HAP-1 (cell line): ENCODE measurements around the gene LILRA1.
"Not testable (repeated sequence)": the region's sequence is repeated elsewhere in the genome, so short reads cannot be mapped to it uniquely, and the experiment has no call there.

Experiments used
- DNase-seq, 2 experiments: peaks; one replicate each; pipeline ENCODE4 v3.0.0-alpha.2; 2016 to 2020; ENCODE audit warnings: low spot score in 2 of 2
- H3K27me3 ChIP-seq: fragments of 250-450 bp; sonication (Bioruptor Pico); 2 replicates; pipeline ENCODE4 v1.5.1; 2020; ENCODE audit warnings: low read depth, mild to moderate bottlenecking, moderate library complexity
- H3K36me3 ChIP-seq: fragments of 250-450 bp; sonication (Bioruptor Pico); replicated peaks from 2 replicates; pipeline ENCODE4 v1.5.1; 2020; ENCODE audit warnings: mild to moderate bottlenecking
- H3K4me1 ChIP-seq: fragments of 250-450 bp; sonication (Bioruptor Pico); 2 replicates; pipeline ENCODE4 v1.5.1; 2020; ENCODE audit warnings: mild to moderate bottlenecking
- H3K4me3 ChIP-seq: fragments of 250-450 bp; sonication (Bioruptor Pico); 2 replicates; pipeline ENCODE4 v1.5.1; 2020; ENCODE audit warnings: mild to moderate bottlenecking, moderate library complexity
- H3K9me3 ChIP-seq: fragments of 250-450 bp; sonication (Bioruptor Pico); 2 replicates; pipeline ENCODE4 v1.5.1; 2020; ENCODE audit warnings: mild to moderate bottlenecking, moderate library complexity
- in situ Hi-C: fragments of 300-500 bp; cut with MboI; formaldehyde crosslinking; loops from 3 replicates; pipeline ENCODE4 v1.14.3; 2020; ENCODE audit warnings: low sequenced_read_pairs, inconsistent platforms, mixed read lengths

Gene LILRA1

GRCh38 chr19:54595680-54596436 lies 2.4 kb downstream of the LILRA1 start:
- H3K9me3 ChIP-seq, H3K27me3 ChIP-seq, H3K4me1 ChIP-seq, H3K36me3 ChIP-seq, in situ Hi-C loops, H3K4me3 ChIP-seq, DNase-seq: not testable (repeated sequence)

- in situ Hi-C loops = no loop called here
- DNase-seq = no peak
- Histone ChIP-seq H3K36me3 (no peaks in the 10 kb centered on the region), H3K4me3 (no peak overlapping the region), H3K27me3 (no peaks in the 10 kb centered on the region), H3K4me1 (no peaks in the 10 kb centered on the region), H3K9me3 (no peaks in the 10 kb centered on the region)
Observed at GRCh38 chr19:54600212-54600611, 6.8 kb downstream of the LILRA1 start.

DNA sequence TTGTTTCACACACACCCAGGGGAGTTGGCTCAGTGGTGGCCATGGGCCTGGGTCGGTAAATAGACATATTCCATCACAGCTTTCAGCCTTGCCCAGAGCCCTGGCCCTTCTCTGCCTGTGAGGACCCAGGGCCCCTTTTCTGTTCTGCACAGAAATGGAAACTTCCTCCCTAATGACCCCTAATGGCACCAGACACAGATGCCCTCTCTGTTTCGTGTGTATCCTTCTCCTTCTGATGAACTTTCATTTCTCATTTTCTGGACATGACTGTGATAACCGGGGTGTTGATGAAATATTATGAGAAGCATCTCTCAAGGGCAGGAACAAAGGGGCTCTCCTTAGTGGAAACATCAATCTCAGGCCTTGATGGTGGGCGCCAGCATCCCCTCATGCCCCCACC lies 12.8 kb downstream of the LILRA1 start:
- Histone ChIP-seq H3K4me1 (no peaks in the 10 kb centered on the region), H3K36me3 (no peaks in the 10 kb centered on the region), H3K4me3 (no peak overlapping the region), H3K9me3 (no peaks in the 10 kb centered on the region), H3K27me3 (no peaks in the 10 kb centered on the region)
- in situ Hi-C loops = no loop called here
- DNase-seq = no peak

DNA sequence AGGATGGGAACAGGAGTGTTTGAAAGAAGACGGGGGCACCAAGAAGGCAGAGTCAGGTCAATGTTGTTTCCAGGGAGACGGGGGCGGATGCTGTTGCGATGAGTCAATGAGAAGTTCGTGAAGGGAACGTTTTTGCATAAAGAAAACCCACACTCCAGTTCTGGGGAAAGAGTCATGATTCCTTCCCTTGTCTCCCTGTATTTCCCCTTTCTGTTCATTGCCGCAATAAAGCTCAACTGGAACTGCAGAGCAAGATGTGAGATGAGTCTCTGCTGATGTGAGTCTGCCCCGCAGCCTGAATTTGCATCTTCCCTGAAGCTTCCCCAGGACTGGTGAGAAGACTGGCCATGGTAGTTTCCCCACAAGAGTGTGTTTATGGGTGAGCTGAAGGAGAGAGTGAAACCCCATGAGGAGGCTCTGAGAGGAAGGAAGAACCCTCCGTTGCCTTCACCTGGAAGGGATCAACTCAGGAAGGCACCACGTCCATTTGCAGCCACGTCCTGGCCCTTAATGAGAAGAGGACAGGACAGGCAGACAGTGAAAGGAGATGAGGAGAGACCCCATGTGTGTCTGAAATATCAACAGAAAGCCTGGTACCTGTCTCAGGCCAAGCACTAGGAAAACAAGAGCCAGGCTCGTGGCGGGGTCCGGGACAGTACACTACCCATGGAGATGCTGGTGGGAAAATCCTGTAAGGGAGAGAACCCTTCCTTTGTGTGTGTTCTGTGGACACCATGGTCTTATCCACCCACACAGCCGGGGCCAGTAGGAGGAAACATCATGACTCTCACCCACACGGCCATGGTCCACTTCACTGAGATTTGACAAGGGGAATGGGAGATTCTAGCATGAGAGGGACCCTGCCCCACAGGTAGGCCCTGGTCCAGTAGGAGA lies 13.7 kb downstream of the LILRA1 start:
- Histone ChIP-seq H3K4me1 (no peaks in the 10 kb centered on the region), H3K36me3 (no peaks in the 10 kb centered on the region), H3K27me3 (no peaks in the 10 kb centered on the region), H3K9me3 (no peaks in the 10 kb centered on the region), H3K4me3 (no peak overlapping the region)
- in situ Hi-C loops = no loop called here
- no peak for DNase-seq

DNA sequence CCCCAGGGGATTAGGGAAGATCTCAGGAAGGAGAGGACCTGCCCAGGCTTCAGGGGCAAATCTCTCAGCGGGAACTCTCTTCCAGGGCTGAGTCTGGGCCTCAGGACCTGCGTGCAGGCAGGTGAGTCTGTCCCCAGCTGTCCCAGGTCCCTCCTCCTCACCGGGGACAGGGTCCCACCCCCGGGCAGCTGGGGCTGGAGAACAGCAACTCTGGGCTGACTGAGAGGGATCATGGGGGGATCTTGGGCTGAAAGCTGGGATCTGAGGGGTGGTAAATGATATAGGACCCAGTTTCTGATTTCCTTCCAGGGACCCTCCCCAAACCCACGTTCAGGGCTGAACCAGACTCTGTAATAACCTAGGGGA lies 14.3 kb downstream of the LILRA1 start:
- Histone ChIP-seq H3K36me3 (no peaks in the 10 kb centered on the region), H3K27me3 (no peaks in the 10 kb centered on the region), H3K4me1 (no peaks in the 10 kb centered on the region), H3K9me3 (no peaks in the 10 kb centered on the region), H3K4me3 (no peak overlapping the region)
- in situ Hi-C loops = no loop called here
- DNase-seq = no peak

DNA sequence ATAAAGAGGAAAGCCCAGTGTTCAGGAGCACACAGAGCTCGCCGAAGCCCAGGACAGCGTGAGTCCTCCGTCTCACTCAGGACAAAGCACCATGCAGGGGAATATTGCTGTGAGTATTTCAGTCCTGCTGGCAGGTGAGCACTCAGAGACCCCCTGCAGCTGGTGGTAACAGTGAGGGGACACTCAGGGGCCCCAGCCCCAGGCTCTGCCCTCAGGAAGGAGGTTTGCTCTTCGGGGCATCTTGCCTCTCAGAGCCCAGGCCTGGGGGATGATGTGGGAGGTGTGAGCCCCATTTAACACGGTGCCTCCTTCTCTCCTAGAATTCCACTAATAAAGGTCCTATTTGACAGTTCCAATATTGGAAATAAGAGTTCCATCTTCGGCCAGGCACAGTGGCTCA lies 14.8 kb downstream of the LILRA1 start:
- Histone ChIP-seq H3K36me3 (no peaks in the 10 kb centered on the region), H3K27me3 (no peaks in the 10 kb centered on the region), H3K4me3 (no peak overlapping the region), H3K4me1 (no peaks in the 10 kb centered on the region), H3K9me3 (no peaks in the 10 kb centered on the region)
- no peak for DNase-seq
- in situ Hi-C loops = no loop called here

- H3K4me3 ChIP-seq = no peak overlapping the region
- no peaks in the 10 kb centered on the region for H3K36me3 ChIP-seq
- in situ Hi-C loops = no loop called here
- no peaks in the 10 kb centered on the region for H3K4me1 ChIP-seq
- DNase-seq = no peak
- H3K9me3 ChIP-seq = no peaks in the 10 kb centered on the region
- no peaks in the 10 kb centered on the region for H3K27me3 ChIP-seq
Observed at GRCh38 chr19:54608792-54609191, 15.4 kb downstream of the LILRA1 start.

- Histone ChIP-seq H3K4me3 (no peak overlapping the region), H3K9me3 (no peaks in the 10 kb centered on the region), H3K4me1 (no peaks in the 10 kb centered on the region), H3K36me3 (no peaks in the 10 kb centered on the region), H3K27me3 (no peaks in the 10 kb centered on the region)
- in situ Hi-C loops = no loop called here
- DNase-seq = no peak
Observed at GRCh38 chr19:54609356-54609791, 15.9 kb downstream of the LILRA1 start.

DNA sequence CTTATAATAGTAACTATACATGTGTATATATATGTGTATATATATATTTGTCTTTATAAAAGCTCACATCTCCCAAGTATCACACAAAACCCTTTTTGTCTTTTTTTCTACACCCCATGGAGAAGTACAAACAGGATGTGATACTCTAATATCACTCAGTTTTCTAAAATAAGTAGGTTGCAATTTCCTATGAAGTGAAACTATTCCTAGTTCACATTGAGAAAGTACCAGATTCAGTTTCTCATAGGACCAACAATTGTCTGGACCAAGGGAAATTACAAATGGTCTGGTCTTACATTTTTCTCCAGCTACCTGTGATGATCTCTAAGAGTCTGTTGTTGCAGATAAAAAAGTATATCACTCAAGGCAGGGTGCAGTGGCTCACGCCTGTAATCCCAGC lies 19.0 kb downstream of the LILRA1 start:
- H3K36me3 ChIP-seq = no peaks in the 10 kb centered on the region
- H3K4me1 ChIP-seq = no peaks in the 10 kb centered on the region
- no peak overlapping the region for H3K4me3 ChIP-seq
- H3K9me3 ChIP-seq = no peaks in the 10 kb centered on the region; the same call in 1 of the 2 replicates
- in situ Hi-C loops = no loop called here
- no peak for DNase-seq
- no peaks in the 10 kb centered on the region for H3K27me3 ChIP-seq

GRCh38 chr19:54614726-54615125 lies 21.3 kb downstream of the LILRA1 start:
- no peak for DNase-seq
- in situ Hi-C loops = no loop called here
- Histone ChIP-seq H3K4me3 (no peak overlapping the region), H3K36me3 (no peaks in the 10 kb centered on the region), H3K9me3 (no peaks in the 10 kb centered on the region; the same call in 1 of the 2 replicates), H3K4me1 (no peaks in the 10 kb centered on the region), H3K27me3 (no peaks in the 10 kb centered on the region)

- no peaks in the 10 kb centered on the region for H3K36me3 ChIP-seq
- DNase-seq = no peak
- no peaks in the 10 kb centered on the region for H3K27me3 ChIP-seq
- in situ Hi-C loops = no loop called here
- no peaks in the 10 kb centered on the region for H3K4me1 ChIP-seq
- no peak overlapping the region for H3K4me3 ChIP-seq
- H3K9me3 ChIP-seq = no peaks in the 10 kb centered on the region; the same call in 1 of the 2 replicates
Observed at GRCh38 chr19:54616057-54616456, 22.6 kb downstream of the LILRA1 start.

DNA sequence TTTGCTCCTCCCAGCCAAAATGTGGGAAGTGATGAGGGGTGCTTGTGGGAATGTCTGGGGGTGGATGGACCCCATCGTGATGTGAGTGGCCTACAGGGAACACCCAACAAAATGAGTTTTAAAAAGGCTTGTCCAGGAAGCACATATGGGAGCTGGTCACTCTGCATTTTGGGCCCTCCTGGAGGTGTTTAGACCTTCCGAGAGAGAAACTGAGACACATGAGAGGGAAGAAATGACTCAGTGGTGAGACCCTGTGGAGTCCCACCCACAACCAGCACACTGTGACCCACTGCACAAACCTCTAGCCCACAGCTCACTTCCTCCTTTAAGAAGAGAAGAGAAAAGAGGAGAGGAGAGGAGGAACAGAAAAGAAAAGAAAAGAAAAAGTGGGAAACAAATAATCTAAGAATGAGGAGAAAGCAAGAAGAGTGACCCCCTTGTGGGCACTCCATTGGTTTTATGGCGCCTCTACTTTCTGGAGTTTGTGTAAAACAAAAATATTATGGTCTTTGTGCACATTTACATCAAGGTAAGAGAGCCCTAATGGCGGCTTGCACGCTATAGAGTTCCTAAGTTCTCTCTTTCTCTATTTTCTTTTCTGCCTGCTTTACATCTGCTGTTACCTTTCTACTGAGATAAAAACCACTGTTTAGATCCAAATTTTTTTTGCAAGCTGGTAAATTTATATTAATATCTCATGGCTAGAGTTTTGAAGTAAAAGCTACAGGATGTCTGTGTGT lies 23.6 kb downstream of the LILRA1 start:
- Histone ChIP-seq H3K9me3 (no peaks in the 10 kb centered on the region; the same call in 1 of the 2 replicates), H3K4me1 (no peaks in the 10 kb centered on the region), H3K4me3 (no peak overlapping the region), H3K27me3 (no peaks in the 10 kb centered on the region), H3K36me3 (no peaks in the 10 kb centered on the region)
- DNase-seq = no peak
- in situ Hi-C loops = no loop called here

DNA sequence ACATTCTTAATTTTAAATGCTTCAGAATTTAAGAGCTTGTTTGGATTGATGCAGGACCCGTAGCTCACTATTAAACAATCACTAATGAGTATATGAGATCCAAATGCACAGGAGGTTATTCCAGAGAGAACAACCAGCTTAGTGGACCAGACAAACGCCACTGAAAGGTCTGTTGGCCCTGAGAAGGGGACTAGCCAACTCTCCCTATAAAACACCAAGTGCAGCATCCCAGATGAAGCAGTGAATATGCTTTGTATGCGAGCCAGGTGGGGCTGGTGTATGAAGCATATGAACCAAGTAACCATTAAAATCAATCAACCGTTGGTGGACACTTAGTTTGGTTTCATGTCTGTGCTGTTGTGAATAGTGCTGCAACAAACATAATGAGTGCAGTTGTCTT lies 27.0 kb downstream of the LILRA1 start:
- no peak overlapping the region for H3K4me3 ChIP-seq
- H3K9me3 ChIP-seq = no peaks in the 10 kb centered on the region; the same call in 1 of the 2 replicates
- no peak for DNase-seq
- in situ Hi-C loops = no loop called here
- no peaks in the 10 kb centered on the region for H3K36me3 ChIP-seq
- no peaks in the 10 kb centered on the region for H3K27me3 ChIP-seq
- H3K4me1 ChIP-seq = no peaks in the 10 kb centered on the region

- Histone ChIP-seq H3K4me3 (no peak overlapping the region), H3K4me1 (no peaks in the 10 kb centered on the region), H3K9me3 (no peaks in the 10 kb centered on the region), H3K27me3 (no peaks in the 10 kb centered on the region), H3K36me3 (no peaks in the 10 kb centered on the region)
- no peak for DNase-seq
- in situ Hi-C loops = no loop called here
Observed at GRCh38 chr19:54622431-54622830, 29.0 kb downstream of the LILRA1 start.
